GM21528 (cell line): ENCODE data around the gene AKAP12.
"Not testable (repeated sequence)": the region's sequence is repeated elsewhere in the genome, so short reads cannot be mapped to it uniquely, and the experiment has no call there.

ENCODE experiments used
- ATAC-seq: cut with Tn5 transposase; IDR thresholded peaks from one replicate; pipeline ENCODE4 v1.9.1; 2021; ENCODE audit warnings: mild to moderate bottlenecking, moderate library complexity; ENCODE audit not compliant: unreplicated experiment, low FRiP score

Gene AKAP12

DNA sequence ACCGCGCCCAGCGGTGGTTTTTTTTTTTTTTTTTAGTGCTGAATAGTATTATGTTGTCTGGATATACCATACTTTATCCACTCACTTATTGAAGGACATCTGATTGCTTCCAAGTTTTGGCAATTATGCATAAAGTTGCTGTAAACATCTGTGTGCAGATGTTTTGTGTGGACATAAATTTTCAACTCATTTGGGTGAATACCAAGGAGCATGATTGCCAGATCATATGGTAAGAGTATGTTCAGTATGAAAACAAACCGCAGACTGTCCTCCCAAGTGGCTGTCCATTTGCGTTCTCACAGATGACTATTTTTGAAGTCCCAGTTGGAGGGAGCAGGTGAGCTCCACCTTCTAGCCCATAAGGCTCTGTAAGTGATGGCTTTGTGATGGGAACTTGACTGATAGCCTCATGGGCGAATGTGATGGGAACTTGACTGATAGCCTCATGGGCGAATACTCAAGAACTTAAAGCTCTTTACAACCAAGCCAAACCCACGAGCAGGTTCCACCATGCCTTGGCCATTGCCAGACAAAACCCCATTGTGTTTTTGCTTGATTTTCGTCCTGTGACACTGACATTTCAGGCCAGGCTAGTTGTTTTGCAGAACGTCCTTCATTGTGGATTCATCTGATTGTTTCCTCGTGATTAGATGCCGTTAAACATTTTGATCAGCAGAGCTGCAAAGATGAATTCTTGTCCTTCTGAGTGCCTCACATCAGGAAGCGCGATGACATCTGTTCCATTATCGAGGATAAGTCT lies 100.6 kb downstream of the AKAP12 start:
- ATAC-seq, result no peak

DNA sequence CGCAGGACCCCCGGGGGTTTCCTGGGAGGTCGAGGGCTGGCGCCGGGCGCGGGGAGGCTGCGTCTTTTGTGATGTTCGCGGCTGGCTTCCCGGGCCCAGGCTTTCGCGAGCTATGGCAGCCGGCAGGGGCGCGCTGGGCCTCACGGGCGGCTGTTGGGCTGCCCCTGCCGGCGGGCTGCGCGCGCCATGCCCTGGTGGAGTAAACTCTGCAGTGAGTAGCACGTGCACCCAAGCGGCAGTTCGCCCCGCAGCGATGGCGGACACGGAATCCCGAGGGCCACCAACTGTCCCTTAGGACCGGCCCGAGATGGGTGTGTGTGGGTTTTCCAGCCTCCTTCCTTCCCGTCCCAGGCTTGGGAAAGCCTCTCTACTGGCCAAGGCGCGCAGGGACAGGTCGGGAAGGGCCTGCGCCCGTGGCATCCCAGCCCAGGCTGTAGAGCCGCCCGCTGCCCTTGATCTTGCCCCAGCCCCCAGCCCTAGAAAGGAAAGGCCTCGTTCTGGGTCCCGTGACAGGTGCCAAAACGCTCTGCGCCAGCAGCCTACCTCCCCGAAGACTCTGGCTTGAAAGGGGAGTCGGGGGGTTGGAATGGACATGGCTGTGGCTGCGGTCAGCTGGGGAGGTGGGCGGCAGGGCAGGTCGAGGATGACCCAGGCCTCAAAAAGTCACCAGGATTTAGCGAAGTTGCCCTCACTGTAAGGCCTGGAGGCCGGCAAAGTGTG lies 101.9 kb downstream of the AKAP12 start:
- no peak for ATAC-seq

DNA sequence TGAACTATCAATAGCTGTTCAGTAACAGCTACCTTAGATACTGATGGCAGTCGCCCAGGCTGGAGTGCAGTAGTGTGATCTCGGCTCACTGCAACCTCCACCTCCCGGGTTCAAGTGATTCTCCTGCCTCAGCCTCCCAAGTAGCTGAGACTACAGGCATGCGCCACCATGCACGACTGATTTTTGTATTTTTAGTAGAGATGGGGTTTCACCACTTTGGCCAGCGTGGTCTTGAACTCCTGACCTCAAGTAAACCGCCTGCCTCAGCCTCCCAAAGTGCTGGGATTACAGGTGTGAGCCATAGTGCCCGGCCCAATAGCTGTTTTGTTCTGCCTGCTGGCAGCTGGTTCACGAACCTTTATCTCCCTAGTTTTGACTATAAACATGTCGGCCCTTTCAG lies 103.0 kb downstream of the AKAP12 start:
- not testable (repeated sequence) for ATAC-seq

DNA sequence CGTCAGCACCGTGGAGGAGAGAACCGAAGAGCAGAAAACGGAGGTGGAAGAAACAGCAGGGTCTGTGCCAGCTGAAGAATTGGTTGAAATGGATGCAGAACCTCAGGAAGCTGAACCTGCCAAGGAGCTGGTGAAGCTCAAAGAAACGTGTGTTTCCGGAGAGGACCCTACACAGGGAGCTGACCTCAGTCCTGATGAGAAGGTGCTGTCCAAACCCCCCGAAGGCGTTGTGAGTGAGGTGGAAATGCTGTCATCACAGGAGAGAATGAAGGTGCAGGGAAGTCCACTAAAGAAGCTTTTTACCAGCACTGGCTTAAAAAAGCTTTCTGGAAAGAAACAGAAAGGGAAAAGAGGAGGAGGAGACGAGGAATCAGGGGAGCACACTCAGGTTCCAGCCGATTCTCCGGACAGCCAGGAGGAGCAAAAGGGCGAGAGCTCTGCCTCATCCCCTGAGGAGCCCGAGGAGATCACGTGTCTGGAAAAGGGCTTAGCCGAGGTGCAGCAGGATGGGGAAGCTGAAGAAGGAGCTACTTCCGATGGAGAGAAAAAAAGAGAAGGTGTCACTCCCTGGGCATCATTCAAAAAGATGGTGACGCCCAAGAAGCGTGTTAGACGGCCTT lies 110.0 kb downstream of the AKAP12 start:
- ATAC-seq, result no peak

DNA sequence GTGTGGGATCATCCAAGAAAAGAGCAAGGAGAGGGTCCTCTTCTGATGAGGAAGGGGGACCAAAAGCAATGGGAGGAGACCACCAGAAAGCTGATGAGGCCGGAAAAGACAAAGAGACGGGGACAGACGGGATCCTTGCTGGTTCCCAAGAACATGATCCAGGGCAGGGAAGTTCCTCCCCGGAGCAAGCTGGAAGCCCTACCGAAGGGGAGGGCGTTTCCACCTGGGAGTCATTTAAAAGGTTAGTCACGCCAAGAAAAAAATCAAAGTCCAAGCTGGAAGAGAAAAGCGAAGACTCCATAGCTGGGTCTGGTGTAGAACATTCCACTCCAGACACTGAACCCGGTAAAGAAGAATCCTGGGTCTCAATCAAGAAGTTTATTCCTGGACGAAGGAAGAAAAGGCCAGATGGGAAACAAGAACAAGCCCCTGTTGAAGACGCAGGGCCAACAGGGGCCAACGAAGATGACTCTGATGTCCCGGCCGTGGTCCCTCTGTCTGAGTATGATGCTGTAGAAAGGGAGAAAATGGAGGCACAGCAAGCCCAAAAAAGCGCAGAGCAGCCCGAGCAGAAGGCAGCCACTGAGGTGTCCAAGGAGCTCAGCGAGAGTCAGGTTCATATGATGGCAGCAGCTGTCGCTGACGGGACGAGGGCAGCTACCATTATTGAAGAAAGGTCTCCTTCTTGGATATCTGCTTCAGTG lies 110.8 kb downstream of the AKAP12 start:
- ATAC-seq, result no peak

DNA sequence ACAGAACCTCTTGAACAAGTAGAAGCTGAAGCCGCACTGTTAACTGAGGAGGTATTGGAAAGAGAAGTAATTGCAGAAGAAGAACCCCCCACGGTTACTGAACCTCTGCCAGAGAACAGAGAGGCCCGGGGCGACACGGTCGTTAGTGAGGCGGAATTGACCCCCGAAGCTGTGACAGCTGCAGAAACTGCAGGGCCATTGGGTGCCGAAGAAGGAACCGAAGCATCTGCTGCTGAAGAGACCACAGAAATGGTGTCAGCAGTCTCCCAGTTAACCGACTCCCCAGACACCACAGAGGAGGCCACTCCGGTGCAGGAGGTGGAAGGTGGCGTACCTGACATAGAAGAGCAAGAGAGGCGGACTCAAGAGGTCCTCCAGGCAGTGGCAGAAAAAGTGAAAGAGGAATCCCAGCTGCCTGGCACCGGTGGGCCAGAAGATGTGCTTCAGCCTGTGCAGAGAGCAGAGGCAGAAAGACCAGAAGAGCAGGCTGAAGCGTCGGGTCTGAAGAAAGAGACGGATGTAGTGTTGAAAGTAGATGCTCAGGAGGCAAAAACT lies 111.5 kb downstream of the AKAP12 start:
- ATAC-seq, result no peak

DNA sequence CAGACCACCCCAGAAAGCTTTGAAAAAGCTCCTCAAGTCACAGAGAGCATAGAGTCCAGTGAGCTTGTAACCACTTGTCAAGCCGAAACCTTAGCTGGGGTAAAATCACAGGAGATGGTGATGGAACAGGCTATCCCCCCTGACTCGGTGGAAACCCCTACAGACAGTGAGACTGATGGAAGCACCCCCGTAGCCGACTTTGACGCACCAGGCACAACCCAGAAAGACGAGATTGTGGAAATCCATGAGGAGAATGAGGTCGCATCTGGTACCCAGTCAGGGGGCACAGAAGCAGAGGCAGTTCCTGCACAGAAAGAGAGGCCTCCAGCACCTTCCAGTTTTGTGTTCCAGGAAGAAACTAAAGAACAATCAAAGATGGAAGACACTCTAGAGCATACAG lies 112.0 kb downstream of the AKAP12 start:
- no peak for ATAC-seq

DNA sequence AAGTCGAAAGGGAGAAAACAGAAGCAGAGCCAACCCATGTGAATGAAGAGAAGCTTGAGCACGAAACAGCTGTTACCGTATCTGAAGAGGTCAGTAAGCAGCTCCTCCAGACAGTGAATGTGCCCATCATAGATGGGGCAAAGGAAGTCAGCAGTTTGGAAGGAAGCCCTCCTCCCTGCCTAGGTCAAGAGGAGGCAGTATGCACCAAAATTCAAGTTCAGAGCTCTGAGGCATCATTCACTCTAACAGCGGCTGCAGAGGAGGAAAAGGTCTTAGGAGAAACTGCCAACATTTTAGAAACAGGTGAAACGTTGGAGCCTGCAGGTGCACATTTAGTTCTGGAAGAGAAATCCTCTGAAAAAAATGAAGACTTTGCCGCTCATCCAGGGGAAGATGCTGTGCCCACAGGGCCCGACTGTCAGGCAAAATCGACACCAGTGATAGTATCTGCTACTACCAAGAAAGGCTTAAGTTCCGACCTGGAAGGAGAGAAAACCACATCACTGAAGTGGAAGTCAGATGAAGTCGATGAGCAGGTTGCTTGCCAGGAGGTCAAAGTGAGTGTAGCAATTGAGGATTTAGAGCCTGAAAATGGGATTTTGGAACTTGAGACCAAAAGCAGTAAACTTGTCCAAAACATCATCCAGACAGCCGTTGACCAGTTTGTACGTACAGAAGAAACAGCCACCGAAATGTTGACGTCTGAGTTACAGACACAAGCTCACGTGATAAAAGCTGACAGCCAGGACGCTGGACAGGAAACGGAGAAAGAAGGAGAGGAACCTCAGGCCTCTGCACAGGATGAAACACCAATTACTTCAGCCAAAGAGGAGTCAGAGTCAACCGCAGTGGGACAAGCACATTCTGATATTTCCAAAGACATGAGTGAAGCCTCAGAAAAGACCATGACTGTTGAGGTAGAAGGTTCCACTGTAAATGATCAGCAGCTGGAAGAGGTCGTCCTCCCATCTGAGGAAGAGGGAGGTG lies 112.9 kb downstream of the AKAP12 start:
- ATAC-seq, result no peak

DNA sequence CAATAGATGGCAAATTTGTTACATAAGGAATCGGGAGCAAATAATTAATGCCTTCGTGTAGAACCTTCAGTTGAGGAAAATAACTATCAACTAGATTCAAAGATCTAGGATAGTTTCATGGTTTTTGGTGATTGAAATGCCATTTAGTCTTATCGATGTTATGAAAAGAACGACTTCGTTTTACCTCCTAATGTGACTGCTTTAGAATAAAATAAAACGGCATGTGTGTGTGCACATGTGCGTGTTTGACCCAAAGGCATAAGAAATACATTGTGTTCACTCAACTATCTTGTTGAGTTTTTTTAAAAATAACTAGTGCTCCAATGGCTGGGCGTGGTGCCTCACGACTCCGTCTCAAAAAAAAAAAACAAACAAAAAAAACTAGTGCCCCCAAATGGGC lies 114.0 kb downstream of the AKAP12 start:
- no peak for ATAC-seq

DNA sequence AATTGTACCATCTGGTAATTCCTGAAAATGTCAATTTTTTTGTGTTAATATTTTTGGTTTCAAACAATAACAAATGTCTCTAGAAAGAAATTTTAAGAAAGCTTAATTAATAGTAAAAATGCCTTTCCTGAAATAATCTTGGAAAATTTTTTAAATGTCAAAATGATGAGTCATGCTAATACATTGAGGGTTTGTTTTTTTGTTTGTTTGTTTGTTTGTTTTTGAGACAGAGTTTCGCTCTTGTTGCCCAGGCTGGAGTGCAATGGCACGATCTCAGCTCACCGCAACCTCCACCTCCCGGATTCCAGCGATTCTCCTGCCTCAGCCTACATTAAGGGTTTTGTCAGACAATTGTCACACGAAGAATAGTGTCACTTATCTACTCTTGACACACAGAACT lies 117.2 kb downstream of the AKAP12 start:
- not testable (repeated sequence) for ATAC-seq

DNA sequence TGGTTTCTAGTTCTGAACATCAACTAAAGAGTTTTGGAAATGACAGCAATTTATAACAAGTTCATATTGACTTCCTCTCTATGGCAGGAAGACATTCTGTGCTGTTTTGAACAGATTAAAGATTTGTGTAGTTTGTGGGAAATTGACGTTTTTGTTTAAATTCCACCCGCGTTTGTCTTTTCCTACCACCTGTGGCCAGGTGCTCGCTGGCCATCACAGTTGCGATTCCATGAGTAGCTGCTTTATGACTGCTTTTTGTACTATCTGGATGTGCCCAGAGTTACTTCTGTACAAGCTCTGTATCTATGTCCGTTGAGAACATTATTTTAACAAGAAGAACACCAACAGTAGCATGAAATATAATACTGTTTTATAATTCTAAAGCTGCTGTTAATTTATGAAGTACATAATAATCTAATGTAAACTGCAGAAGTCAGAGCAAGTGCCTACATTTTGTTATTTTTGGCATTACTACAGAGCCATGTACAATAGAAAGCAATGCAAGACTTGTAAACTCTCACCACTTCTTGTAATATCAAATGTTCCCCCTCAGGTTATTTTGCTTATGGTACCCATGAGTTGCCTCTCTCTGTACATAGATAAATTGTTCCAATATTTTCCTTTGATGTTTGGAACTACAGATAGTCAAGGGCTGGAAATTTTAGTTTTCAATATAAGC lies 118.1 kb downstream of the AKAP12 start:
- ATAC-seq, result no peak

DNA sequence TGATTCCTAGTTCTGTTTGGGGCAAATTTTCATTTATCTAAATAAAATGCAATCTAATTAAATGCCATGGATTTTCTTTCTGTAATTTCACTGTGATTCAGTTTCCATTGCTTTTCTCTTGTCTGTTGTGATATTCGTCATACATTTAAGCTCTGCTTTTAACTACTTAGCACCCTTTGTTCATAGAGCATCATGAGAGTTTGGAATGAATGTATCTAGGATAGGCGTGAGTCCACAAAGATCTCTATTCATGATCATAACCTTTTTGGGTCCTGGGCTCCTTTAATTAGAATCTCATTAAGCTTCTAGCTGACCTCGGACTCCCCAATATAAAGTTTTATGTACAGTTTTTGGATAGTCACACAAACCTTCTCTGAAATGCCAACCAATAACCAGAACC lies 118.7 kb downstream of the AKAP12 start:
- ATAC-seq, result no peak

DNA sequence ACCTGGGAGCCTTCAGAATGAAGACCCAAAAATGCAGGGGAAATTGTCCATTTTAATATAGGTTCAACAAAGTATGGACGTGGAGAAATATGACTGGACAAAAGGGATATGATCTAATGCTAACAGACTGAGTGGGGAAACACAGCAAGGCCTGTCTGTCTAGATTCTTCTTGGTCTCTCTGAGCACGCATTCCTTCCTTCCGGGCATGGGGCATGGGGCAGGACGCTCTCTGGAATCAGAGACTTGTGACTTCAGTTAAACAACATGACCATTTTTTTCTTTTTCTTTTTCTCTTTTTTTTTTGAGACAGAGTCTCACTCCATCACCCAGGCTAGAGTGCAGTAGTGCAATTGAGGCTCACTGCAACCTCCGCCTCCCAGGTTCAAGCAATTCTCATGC lies 119.7 kb downstream of the AKAP12 start:
- no peak for ATAC-seq

DNA sequence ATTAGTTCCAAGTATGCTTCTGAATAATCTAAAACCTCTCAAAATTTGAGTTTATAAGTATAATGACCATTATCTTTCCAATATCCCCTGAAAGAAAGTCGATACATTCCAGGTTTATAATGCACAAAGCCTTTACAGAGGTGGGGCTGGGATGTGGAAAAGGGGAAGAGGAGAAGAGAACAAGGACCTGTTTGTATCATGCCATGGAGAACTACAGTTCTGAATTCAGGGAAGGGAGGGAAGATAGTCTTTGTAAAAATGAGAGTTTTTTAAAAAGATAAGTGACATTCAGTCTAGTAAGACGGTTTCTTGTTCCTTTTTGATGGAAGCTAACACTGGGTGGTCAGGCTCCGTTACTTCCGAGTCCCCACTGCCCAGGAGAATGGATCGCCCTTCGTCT lies 125.5 kb downstream of the AKAP12 start:
- no peak for ATAC-seq

DNA sequence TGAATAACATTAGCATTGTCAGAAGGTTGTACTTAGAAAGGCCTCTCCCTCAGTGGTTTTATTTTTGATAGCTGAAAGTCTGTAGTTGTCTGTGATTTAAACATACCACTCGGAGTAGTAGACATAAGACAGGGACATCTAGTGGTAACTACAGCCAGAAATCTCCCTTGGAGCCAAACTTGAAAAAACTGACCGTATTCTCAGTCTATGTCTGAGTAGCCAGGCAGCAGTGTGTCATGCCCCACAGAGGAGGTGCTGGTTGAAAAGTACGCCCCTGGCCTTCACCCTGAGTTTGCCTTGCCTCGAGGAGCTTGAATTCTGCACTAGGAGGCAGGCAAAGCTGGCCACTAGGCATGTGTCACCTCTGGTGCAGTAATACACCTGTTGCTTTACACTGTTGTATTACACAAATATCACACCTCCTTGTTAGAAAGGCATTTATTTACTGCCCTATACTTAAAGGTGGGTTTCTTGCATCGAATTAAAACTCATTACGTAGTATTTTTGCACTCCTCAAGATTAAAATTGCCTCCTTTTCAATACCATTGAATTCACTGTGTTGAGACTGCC lies 130.8 kb downstream of the AKAP12 start:
- ATAC-seq, result no peak

DNA sequence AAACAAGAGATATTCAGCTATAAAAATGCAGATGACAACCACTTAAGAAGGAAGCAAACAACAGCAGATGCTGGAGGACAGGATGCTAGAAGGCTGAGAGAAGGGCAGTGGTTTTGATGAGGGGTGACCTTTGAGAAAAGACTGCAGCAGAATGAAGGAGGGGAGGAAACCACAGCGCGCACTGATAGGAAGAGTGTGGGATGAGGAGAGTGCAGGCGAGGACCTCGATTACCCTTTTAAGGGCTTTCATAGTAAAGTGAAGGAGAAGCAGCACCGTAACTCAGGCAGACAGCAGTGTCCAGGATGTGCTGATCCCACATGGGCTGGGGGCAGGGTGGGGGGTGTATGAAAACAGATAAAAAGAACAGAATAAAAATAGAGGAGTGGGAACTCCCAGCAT lies 132.4 kb downstream of the AKAP12 start:
- ATAC-seq, result no peak

DNA sequence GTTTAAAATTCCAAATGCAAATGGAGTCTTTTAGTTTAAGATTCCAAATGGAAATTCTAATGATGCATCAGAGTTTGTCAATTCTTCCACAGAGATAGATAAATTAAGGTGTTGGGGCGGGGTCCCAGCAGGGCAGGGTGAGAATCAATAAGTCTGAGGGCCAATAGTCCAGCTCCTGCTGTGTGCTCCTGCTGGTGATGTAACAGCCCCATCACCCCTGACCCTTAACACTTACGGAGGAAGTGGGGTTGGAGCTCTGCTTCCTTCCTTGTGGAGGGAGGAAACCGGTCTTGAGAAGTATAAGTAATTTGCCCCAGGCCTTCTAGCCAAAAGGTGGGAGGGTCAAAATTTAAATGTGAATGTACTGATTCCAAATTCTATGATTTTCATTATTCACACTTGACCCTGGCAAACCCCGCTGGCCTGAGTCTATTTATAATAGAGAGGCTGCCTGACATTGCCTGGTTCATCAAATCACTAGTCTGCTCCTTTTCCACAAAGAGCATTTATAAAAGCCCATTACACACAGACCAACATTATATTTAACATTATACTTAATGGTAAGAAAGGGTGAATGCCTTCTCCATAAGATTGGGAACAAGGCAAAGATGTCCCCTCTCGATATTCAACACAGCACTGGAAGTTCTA lies 134.4 kb downstream of the AKAP12 start:
- ATAC-seq, result no peak

DNA sequence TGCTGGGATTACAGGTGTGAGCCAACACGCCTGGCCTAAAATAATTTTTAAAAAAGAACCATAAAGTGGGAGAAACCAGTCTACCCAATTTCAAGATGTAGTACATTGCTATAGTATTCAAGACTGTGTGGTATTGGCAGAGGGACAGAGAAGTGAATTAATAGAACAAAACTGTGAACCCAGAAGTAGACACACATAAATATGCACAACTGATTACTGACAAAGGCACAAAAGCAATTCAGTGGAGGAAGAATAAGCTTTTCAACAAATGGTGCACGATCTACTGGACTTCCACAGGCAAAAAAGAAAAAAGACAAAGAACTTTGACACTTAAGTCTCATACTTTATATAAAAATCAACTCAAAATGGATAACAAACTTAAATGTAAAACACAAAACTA lies 136.1 kb downstream of the AKAP12 start:
- no peak for ATAC-seq
